Activated CD8-positive, alpha-beta memory T cell treated with anti-CD3 and anti-CD28 coated beads for 4 hours (primary cell): ENCODE measurements around the gene TWNK.

Experiments
- DNase-seq, 2 donors: peaks; one replicate each; pipeline ENCODE4 v3.0.0-alpha.2; 2020; ENCODE audit warnings: low read depth in 2 of 2

TWNK gene

DNA sequence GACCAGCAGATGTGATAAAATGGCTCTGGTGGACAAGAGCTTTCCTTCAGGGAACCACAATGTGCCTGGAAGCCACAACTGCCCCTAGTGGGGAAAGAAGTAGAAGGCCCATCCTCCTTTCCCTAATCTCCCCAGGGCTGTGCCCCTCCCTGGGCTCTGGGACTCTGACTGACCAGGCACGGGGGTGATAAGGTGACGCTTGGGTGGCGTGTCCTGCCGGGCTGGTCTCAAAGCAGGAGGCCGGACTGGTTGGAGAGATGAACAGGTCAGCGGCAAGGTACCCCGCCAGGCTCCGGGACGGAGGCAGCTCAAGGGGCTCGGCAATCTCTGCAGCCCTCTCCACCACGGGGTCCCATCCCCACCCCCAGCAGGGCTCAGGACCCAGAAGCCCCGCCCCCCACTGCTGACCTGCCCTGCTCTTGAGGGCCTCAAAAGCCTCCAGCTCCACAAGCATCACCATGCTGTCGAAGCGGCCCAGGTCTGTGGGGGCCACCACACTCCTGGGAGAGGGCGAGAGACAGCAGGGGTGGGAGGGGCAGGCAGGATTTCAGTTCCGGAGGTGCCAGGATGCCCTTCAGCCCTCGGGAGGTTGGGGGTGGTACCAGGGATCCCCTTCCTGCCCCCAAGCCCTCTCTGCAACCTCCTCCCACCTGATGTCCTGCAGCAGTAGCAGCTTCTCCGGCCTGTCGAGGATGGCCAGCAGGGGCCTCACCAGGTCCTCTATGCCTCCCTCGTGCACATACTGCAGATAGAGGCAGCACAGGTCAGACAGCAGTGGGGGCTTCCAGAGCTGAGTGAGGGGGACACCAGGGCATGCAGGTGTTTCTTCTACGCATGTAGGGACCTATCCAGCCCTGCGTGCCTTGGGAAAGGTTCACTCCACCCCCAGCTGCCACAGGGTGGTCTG lies 24.4 kb downstream of the TWNK start:
- no peak for DNase-seq

DNA sequence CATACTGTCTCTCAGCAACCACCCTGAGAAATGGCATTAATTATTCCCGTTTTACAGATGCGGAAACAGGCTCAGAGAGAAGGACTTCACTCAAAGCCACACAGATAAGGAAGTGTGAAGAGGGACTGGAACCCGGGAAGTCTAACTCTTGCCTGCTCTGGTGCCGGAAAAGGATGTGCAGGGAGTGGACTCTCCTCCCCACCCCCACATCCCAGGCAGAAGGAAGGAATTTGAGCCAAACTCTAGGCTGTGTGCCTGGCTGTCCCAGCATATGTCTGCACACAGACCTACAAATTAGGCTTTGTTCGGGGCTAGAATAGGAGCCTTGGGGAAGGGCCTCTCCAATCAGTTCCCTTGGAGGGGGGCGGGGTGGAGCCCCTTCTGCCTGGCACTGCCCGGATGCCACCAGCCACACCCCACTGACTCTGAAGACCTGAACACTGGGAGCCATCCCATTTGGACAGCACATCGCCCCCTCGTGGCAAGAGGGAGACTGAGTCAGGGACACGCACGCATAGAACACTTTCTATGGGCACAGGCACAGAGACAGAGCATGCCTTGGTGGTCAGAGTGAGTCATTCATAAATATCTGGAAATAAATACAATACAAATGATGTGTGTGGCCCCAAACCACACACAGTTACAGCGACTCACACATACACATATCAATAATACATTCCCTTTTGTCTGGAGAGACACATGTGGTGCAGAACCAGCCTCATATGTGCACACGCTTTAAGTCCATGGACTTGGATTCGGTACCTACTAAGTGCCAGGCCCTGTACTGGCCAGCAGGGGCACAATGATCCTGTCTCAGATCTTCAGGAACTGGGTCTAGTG lies 25.4 kb downstream of the TWNK start:
- DNase-seq = peak; percentile 46 to 57

GRCh38 chr10:101013365-101013825 lies 26.1 kb downstream of the TWNK start:
- no peak for DNase-seq

GRCh38 chr10:101014230-101014884 lies 27.0 kb downstream of the TWNK start:
- peak; percentile 47 to 52 for DNase-seq

DNA sequence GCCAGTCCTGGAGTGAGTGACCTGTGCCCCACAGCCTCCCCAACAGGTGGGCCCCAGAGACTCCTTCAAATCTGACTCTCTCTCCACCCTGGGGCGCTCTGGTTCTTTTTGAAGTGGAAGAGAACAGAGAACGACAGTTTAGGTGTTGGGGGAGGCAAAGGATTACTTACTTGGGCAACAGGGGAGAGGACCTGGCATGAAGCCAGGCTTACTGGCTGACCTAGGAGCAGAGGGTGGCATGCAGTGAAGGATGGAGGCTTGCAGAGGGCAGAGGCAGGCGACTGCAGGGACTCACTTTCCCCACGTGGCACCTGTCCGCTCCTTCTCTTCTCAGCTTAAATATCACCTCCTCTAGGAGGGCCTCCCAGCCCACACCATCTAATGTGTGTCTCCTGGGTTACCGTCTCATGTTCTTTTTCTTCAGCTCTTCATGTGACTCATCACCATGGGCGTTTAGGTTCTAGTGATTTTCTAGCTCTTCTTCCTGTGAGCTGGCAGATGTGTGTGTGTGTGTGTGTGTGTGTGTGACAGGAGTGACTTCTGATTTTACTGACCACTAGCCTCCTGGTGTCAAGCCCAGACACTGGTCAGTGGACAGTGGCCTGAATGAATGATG lies 27.7 kb downstream of the TWNK start:
- DNase-seq = no peak

- DNase-seq = no peak
Observed at GRCh38 chr10:101015582-101015973, 28.2 kb downstream of the TWNK start.

DNA sequence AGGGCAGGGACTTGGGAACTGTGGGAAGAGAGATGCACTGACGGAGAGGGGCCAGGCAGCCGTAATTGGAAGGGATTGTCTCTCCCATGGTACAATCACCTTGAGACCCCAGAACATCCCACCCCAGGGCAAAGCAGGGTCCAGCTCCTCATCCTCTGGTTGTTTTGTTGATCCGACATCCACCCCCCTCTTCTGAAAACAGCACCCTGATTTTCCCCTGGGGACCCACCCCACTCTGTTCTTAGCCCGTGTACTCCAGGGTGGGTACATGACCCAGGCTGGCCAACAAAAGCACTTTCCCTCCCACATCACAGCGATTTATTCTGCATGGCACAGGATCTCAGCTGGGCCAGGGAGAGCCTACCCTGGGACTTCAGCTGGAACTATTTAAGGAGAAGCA lies 29.5 kb downstream of the TWNK start:
- no peak for DNase-seq

GRCh38 chr10:101018118-101018599 lies 30.8 kb downstream of the TWNK start:
- DNase-seq = no peak

- DNase-seq = peak; percentile 35 to 46
Observed at GRCh38 chr10:101018600-101019439, 31.5 kb downstream of the TWNK start.

GRCh38 chr10:101019440-101019703 lies 32.0 kb downstream of the TWNK start:
- no peak for DNase-seq

GRCh38 chr10:101020427-101021075 lies 33.2 kb downstream of the TWNK start:
- DNase-seq = no peak

GRCh38 chr10:101021239-101021638 lies 33.9 kb downstream of the TWNK start:
- no peak for DNase-seq

DNA sequence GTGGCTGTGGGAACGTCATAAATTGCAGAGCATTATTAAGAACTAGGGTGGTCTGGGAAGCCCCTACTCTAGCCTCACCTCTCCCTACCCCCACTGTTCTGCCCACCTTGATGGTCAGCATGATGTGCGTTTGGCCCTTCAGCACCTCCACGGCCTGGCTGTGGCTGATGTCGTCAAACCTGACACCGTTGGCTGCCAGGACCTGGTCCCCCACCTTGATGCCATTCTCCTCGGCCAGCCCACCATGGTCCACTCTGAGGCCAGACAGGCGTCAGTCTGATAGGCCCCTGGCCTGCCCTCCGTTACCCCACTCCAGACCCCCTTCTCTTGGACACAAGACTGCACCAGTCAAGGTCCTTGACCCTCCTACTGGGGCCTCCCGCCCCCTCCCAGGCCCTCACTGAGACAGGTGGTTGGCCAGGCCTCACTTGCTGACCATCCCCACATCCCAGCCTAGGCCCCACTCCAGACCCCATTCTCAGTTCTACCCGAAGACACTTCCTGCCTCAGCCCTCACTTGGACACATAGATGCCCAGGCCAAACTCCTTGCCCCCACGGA lies 34.4 kb downstream of the TWNK start:
- DNase-seq = no peak

- DNase-seq = no peak
Observed at GRCh38 chr10:101022967-101023705, 35.8 kb downstream of the TWNK start.

- DNase-seq = no peak
Observed at GRCh38 chr10:101027106-101027720, 39.9 kb downstream of the TWNK start.

- DNase-seq = no peak
Observed at GRCh38 chr10:101028446-101029337, 41.3 kb downstream of the TWNK start.

GRCh38 chr10:101029520-101030295 lies 42.4 kb downstream of the TWNK start:
- DNase-seq = no peak
